ENCODE data around the gene MRPL1.
A peak's percentile ranks its signal among the peaks of the same experiment; 100 is the strongest.

GRCh38 chr4:77819843-77820648 lies 42.6 kb upstream of the MRPL1 start:
- TF ChIP-seq EZH2 (IDR thresholded peaks at IDR 0.05) (no peak), POLR2AphosphoS5 (IDR thresholded peaks at IDR 0.05; ENCODE audit: borderline replicate concordance, low read depth, low read length) (peak; percentile 93), FOXP2 (optimal IDR thresholded peaks at IDR 0.05; ENCODE audit: control extremely low read depth, extremely low read length, insufficient read depth) (peak; percentile 80)

Data from SK-N-MC (cell line).